ENCODE measurements around the gene PCDHGC3. TPM values are rescaled to one million over a fixed set of nuclear protein-coding genes. Genes with fewer than 3 reads are reported as not detected.

PCDHGC3 gene
- total RNA-seq, 4 donors from 2014 or later: 6.0 to 17.0 (median 13.6) TPM

- 74% methylated on average over 2 of the region's 2 CpGs for WGBS, 2 donors (ENCODE audit: low coverage in 1 of 2)
- no peaks in the 10 kb centered on the region for H3K4me1 ChIP-seq
- H3K27me3 ChIP-seq: no peaks in the 10 kb centered on the region
- H3K27ac ChIP-seq: no peak overlapping the region
- no peaks in the 10 kb centered on the region for H3K36me3 ChIP-seq
- H3K4me3 ChIP-seq: no peak overlapping the region
- no peak for DNase-seq
- intact Hi-C loops (cut with DNase I; ENCODE audit: low total_unique reads): no loop called here
- no peak for TF ChIP-seq EP300 (IDR thresholded peaks at IDR 0.05; ENCODE audit: low read depth)
- TF ChIP-seq CTCF (IDR thresholded peaks at IDR 0.05): no peak
- TF ChIP-seq POLR2AphosphoS5 (IDR thresholded peaks at IDR 0.05): no peak
- in situ Hi-C loops (cut with MboI; ENCODE audit: low pct_ligation_motif_present in 1 of 4, low pct_unique_long_range_greater_than_20kb in 1 of 4, low sequenced_read_pairs in 3 of 4): no loop called here
- H3K9me3 ChIP-seq: peaks cover 65 to 83% of the 10 kb centered on the region in 2 donors
Observed at GRCh38 chr5:141434006-141434405, 41.8 kb upstream of the PCDHGC3 start.

GRCh38 chr5:141437221-141437620 lies 38.5 kb upstream of the PCDHGC3 start:
- TF ChIP-seq EP300 (IDR thresholded peaks at IDR 0.05; ENCODE audit: low read depth): no peak
- no peak for TF ChIP-seq CTCF (IDR thresholded peaks at IDR 0.05)
- TF ChIP-seq POLR2AphosphoS5 (IDR thresholded peaks at IDR 0.05): no peak
- no peak for TF ChIP-seq POLR2A (IDR thresholded peaks at IDR 0.05)
- no peak for DNase-seq
- no peaks in the 10 kb centered on the region for H3K4me1 ChIP-seq
- intact Hi-C loops (cut with DNase I; ENCODE audit: low total_unique reads): no loop called here
- H3K36me3 ChIP-seq: no peaks in the 10 kb centered on the region
- H3K4me3 ChIP-seq: no peak overlapping the region
- in situ Hi-C loops (cut with MboI; ENCODE audit: low pct_ligation_motif_present in 1 of 4, low pct_unique_long_range_greater_than_20kb in 1 of 4, low sequenced_read_pairs in 3 of 4): no loop called here
- no peaks in the 10 kb centered on the region for H3K27me3 ChIP-seq
- WGBS, 2 donors (ENCODE audit: low coverage in 1 of 2): 80 to 94% methylated on average over 2 of the region's 2 CpGs
- no peak overlapping the region for H3K27ac ChIP-seq
- peaks cover 58 to 76% of the 10 kb centered on the region in 2 donors for H3K9me3 ChIP-seq

GRCh38 chr5:141439411-141440141 lies 36.2 kb upstream of the PCDHGC3 start:
- no peak for DNase-seq
- H3K4me1 ChIP-seq: no peaks in the 10 kb centered on the region
- no peaks in the 10 kb centered on the region for H3K36me3 ChIP-seq
- peaks cover 44 to 55% of the 10 kb centered on the region in 2 donors for H3K9me3 ChIP-seq
- in situ Hi-C loops (cut with MboI; ENCODE audit: low pct_ligation_motif_present in 1 of 4, low pct_unique_long_range_greater_than_20kb in 1 of 4, low sequenced_read_pairs in 3 of 4): no loop called here
- no peaks in the 10 kb centered on the region for H3K27me3 ChIP-seq
- H3K27ac ChIP-seq: no peak overlapping the region
- intact Hi-C loops (cut with DNase I; ENCODE audit: low total_unique reads): no loop called here
- WGBS, 2 donors (ENCODE audit: low coverage in 1 of 2): 75 to 81% methylated on average over 7 to 10 of the region's 10 CpGs
- no peak overlapping the region for H3K4me3 ChIP-seq
- TF ChIP-seq EP300 (IDR thresholded peaks at IDR 0.05; ENCODE audit: low read depth): no peak
- TF ChIP-seq POLR2AphosphoS5 (IDR thresholded peaks at IDR 0.05): no peak
- no peak for TF ChIP-seq POLR2A (IDR thresholded peaks at IDR 0.05)

GRCh38 chr5:141440341-141440740 lies 35.4 kb upstream of the PCDHGC3 start:
- Histone ChIP-seq H3K4me1 (no peaks in the 10 kb centered on the region), H3K4me3 (no peak overlapping the region), H3K27ac (no peak overlapping the region), H3K36me3 (no peaks in the 10 kb centered on the region), H3K27me3 (no peaks in the 10 kb centered on the region), H3K9me3 (peaks cover 42 to 53% of the 10 kb centered on the region in 2 donors)
- in situ Hi-C loops (cut with MboI; ENCODE audit: low pct_ligation_motif_present in 1 of 4, low pct_unique_long_range_greater_than_20kb in 1 of 4, low sequenced_read_pairs in 3 of 4): no loop called here
- DNase-seq: no peak
- TF ChIP-seq POLR2AphosphoS5 (IDR thresholded peaks at IDR 0.05) (no peak), EP300 (IDR thresholded peaks at IDR 0.05; ENCODE audit: low read depth) (no peak), CTCF (IDR thresholded peaks at IDR 0.05) (no peak), POLR2A (IDR thresholded peaks at IDR 0.05) (no peak)
- 90 to 95% methylated on average over 9 of the region's 9 CpGs for WGBS, 2 donors (ENCODE audit: low coverage in 1 of 2)
- intact Hi-C loops (cut with DNase I; ENCODE audit: low total_unique reads): no loop called here

Data from transverse colon (tissue), 4 donors.